Regular cardiac myocyte (primary cell): ENCODE data around the gene RFC4. TPM values are rescaled to one million over a fixed set of nuclear protein-coding genes. Genes with fewer than 3 reads are reported as not detected.

Experiments used
- total RNA-seq: library from RNA; depleted of rRNA; stranded (reverse); fragments of >200 nt; gene quantifications from 2 replicates; pipeline ENCODE4 v1.2.3, GENCODE V29; 2014

Gene RFC4
- 20.9 and 53.3 TPM in 2 replicates for total RNA-seq

DNA sequence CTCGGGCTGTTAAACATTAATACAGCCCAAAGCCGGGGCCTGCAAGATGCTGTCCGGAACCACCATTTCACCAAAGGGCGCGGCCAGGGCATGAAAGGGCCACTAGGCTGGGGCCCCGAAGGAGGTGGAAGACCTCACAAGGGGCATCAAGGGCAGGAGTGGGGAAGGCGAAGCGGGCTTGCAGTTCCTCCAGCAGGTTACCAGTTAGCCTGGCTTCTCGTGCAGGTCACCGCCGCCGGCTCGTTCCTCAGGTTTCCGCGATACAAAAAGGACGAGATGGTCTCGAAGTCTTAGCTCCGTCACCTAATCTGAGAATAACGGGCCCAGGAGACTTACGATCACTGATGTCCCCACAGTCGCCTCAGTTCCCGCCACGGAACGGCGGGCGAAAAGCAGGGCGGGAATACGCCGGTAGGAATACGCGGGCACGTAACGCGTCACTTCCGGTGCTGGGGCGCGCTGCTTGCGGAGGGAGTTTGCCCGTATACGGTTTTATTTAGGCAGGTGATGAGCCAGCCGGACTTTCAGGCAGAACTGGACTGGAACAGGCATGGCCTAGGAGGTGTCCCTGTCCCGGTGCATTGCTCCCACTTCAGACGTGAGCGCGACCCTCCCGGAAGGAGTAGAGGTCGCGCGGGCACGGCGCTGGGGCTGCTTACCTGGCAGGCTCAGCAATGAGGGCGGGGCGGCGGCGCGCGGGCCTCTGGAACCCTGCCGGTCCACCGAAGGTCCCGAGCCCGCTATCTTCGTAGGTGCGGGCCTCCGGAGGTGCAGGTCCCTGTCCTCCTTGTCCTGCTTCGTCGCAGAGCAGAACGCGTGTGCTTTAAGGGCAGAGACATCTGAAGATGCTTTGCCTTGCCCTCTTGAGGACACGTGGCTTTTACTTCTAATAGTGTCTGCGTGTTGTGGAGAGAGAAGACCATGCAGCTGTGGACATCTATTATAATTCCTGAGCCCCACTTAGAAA is at the start of gene RFC4:
TSS of gene RFC4 (minus strand) at position 394 of the 967 bp plus-strand sequence. CDS start 1,769 bp downstream, outside the sequence.

DNA sequence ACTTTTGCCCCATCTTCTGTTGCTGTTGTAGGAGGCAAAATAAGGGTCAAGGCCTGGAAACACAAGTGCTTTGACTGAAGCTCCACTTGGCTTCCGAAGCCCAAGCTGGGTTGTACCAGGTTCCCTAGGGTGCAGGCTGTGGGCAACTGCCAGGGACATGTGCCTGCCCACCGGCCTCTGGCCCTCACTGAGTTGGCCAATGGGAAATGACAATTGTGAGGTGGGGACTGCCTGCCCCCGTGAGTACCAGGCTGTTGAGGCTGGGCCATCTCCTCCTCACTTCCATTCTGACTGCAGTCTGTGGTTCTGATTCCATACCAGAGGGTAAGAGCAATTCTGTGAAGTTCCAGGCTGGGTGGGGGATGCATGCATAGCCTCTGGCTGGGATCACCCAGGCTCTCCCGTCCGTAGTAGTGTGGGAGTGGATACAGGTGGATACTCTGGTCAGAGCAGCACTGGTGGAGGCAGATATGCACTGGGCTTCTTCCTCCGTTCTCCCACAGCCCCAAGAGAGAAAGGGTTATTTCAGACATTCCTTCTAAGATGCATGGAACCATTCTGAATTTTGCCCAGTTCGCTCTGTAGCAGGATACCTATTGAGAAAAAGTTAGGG is 36.2 kb upstream of the RFC4 start, which contains the start of gene ADIPOQ:
TSS of gene ADIPOQ (plus strand) at position 285 of the 613 bp plus-strand sequence. CDS start 10,349 bp downstream, outside the sequence.

DNA sequence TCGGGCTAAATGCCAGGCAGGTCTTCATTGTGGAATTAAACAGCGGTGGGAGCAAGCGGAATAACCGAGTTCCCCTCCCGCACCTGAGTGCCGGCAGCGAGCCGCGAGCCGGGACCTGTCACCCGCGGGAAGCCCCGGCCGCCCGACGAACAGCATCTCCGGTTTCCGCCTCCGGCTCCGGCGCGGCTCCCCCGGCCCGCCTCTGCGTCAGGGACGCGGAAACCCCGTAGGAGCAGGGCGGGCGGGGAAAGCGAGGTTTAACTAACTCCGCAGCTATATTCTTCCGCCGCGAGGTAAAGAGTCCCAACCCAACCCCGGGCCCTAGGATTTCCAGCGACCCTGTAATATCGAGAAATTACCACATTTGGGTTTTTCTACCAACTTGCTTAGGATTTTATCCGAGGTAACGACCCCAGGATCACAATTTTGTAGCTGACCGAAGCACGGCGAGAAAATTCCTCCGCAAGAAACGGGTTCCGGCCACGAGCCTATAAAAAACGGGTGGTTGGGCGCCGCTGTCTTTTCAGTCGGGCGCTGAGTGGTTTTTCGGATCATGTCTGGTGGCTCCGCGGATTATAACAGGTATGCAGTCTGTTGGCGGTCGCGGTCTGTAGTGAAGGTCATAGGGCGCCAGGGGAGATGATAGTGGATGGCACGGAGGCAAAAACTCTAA is 23.1 kb downstream of the RFC4 start, which contains the start of gene EIF4A2:
TSS of gene EIF4A2 (plus strand) at position 520 of the 673 bp plus-strand sequence. CDS start at position 554, 34 bp downstream.

Other genes with a start within 250 kb of the RFC4 start
- 16.6 and 21.5 TPM in 2 replicates for gene TBCCD1, start 239.1 kb downstream of the RFC4 start, total RNA-seq
- 76.7 and 117 TPM in 2 replicates for gene DNAJB11, start 235.8 kb downstream of the RFC4 start, total RNA-seq
- gene AHSG, start 193.4 kb downstream of the RFC4 start, total RNA-seq, result not detected in 2 replicates
- not detected in 2 replicates for gene FETUB, start 166.1 kb downstream of the RFC4 start, total RNA-seq
- not detected in 2 replicates for gene HRG, start 140.5 kb downstream of the RFC4 start, total RNA-seq
- not detected in 2 replicates for gene KNG1, start 89.1 kb downstream of the RFC4 start, total RNA-seq
- gene EIF4A2, start 22.9 kb downstream of the RFC4 start, total RNA-seq, result 847 and 2,167 TPM in 2 replicates
- gene ADIPOQ, start 36.2 kb upstream of the RFC4 start, total RNA-seq, result not detected in 2 replicates
- 3.1 and 11.6 TPM in 2 replicates for gene ST6GAL1, start 124.0 kb upstream of the RFC4 start, total RNA-seq